Upper lobe of right lung (tissue), 1 donor: ENCODE measurements around the gene ZFYVE1. TPM values are rescaled to one million over a fixed set of nuclear protein-coding genes. Genes with fewer than 3 reads are reported as not detected.

ENCODE experiments used
- ATAC-seq: fragments of 200-7000 bp; cut with Tn5 transposase; one replicate; pipeline ENCODE4 v1.9.1; 2020; ENCODE audit warnings: mild to moderate bottlenecking, moderate library complexity
- DNase-seq: peaks from one replicate; pipeline ENCODE4 v3.0.0-alpha.2; 2020
- H3K27ac ChIP-seq: fragments of 200-600 bp; one replicate; pipeline ENCODE4 v1.8.0; 2022
- H3K27me3 ChIP-seq: fragments of 200-600 bp; one replicate; pipeline ENCODE4 v1.8.0; 2022; ENCODE audit warnings: mild to moderate bottlenecking
- H3K36me3 ChIP-seq: fragments of 200-600 bp; one replicate; pipeline ENCODE4 v1.8.0; 2022
- H3K4me1 ChIP-seq: fragments of 200-600 bp; one replicate; pipeline ENCODE4 v1.8.0; 2022
- H3K4me3 ChIP-seq: fragments of 200-600 bp; one replicate; pipeline ENCODE4 v1.8.0; 2022; ENCODE audit warnings: mild to moderate bottlenecking
- H3K9me3 ChIP-seq: fragments of 200-600 bp; one replicate; pipeline ENCODE4 v1.8.0; 2022
- CTCF ChIP-seq: fragments of 200-600 bp; IDR thresholded peaks from one replicate; pipeline ENCODE4 v1.8.0; 2022; ENCODE audit warnings: antibody characterized with exemption
- intact Hi-C: fragments of 100-400 bp; cut with DNase I; formaldehyde crosslinking; loops from one replicate; pipeline ENCODE4 v1.11.0; 2022
- total RNA-seq: library from RNA; stranded (reverse); fragmentation: NEBNext Ultra II Directional; extraction: Animal tissue kit (Norgen Biotek cat#: 25700); gene quantifications from one replicate; pipeline ENCODE4 v1.2.1, GENCODE V29; 2021
- donor health status: DM: no; HTN: yes; CAD: no; lungs with severe emphysema.

The ZFYVE1 gene
- total RNA-seq, 1 donor from 2014 or later = 21.6 TPM

GRCh38 chr14:72942934-72943333 lies 84.0 kb downstream of the ZFYVE1 start:
- Histone ChIP-seq H3K27ac (no peak overlapping the region), H3K27me3 (no peaks in the 10 kb centered on the region), H3K36me3 (peaks cover 70% of the 10 kb centered on the region), H3K9me3 (no peaks in the 10 kb centered on the region), H3K4me3 (no peak overlapping the region), H3K4me1 (no peaks in the 10 kb centered on the region)
- ATAC-seq (no peak), DNase-seq (no peak)
- intact Hi-C loops = no loop called here
- no peak for TF ChIP-seq CTCF

- H3K27me3 ChIP-seq = no peaks in the 10 kb centered on the region
- no peak overlapping the region for H3K4me3 ChIP-seq
- ATAC-seq (no peak), DNase-seq (no peak)
- H3K9me3 ChIP-seq = no peaks in the 10 kb centered on the region
- intact Hi-C loops = no loop called here
- peaks cover 61% of the 10 kb centered on the region for H3K36me3 ChIP-seq
- TF ChIP-seq CTCF = no peak
- H3K27ac ChIP-seq = no peak overlapping the region
- no peaks in the 10 kb centered on the region for H3K4me1 ChIP-seq
These were observed 85.5 kb downstream of the ZFYVE1 start for GRCh38 chr14:72941286-72941985.

GRCh38 chr14:72939630-72940029 lies 87.3 kb downstream of the ZFYVE1 start:
- H3K27me3 ChIP-seq = no peaks in the 10 kb centered on the region
- no peaks in the 10 kb centered on the region for H3K9me3 ChIP-seq
- intact Hi-C loops = no loop called here
- H3K4me1 ChIP-seq = no peaks in the 10 kb centered on the region
- ATAC-seq (no peak), DNase-seq (no peak)
- no peak overlapping the region for H3K27ac ChIP-seq
- TF ChIP-seq CTCF = no peak
- H3K4me3 ChIP-seq = no peak overlapping the region
- H3K36me3 ChIP-seq = peaks cover 58% of the 10 kb centered on the region

- DNase-seq (no peak), ATAC-seq (no peak)
- H3K9me3 ChIP-seq = no peaks in the 10 kb centered on the region
- no peak for TF ChIP-seq CTCF
- no peak overlapping the region for H3K27ac ChIP-seq
- H3K4me3 ChIP-seq = no peak overlapping the region
- peaks cover 2% of the 10 kb centered on the region for H3K36me3 ChIP-seq
- H3K27me3 ChIP-seq = no peaks in the 10 kb centered on the region
- no peaks in the 10 kb centered on the region for H3K4me1 ChIP-seq
- intact Hi-C loops = no loop called here
These were observed 94.0 kb downstream of the ZFYVE1 start for GRCh38 chr14:72932893-72933292.

GRCh38 chr14:72929316-72930080 lies 97.4 kb downstream of the ZFYVE1 start:
- no peaks in the 10 kb centered on the region for H3K9me3 ChIP-seq
- DNase-seq = no peak
- TF ChIP-seq CTCF = no peak

More at GRCh38 chr14:72929316-72930080, 97.4 kb downstream of the ZFYVE1 start:
- Histone ChIP-seq H3K27me3 (no peaks in the 10 kb centered on the region), H3K27ac (no peak overlapping the region), H3K4me1 (peaks cover 4% of the 10 kb centered on the region), H3K36me3 (no peaks in the 10 kb centered on the region), H3K4me3 (no peak overlapping the region)
- intact Hi-C loops = no loop called here
- no peak for ATAC-seq
